ENCODE measurements around the gene SUMO3.

DNA sequence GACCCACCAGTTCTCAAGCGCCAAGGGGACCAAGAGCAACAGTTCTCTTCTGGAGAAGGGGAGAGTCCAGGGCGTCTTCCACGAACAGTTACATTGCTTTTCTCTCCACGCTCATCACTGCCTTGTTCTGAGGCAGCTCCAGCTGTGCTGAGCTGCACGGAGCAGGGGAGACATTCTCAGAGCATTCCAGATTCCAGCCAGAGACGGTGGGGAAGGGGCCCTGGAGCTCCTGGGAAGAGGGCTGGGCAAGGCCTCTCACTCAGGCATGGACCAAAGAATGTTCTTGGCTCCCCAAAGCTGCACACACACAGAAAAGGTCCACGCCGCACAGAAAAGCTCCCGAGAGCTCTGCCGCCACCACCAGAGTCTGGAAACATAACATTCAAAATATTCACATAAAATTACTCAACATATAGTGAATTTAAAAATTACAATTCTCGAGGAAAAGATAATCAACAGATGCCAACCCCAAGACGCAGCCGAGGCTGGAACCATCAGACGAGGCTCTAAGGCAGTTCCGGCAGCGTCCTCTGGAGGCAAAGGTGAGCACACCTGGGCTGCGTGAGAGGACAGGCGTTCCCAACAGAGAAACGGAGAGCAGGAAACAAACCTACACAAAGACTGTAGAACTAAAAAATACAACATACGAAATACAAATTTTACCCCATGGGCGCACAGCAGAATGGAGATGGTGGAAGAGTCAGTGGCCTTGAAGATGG, 56.7 kb downstream of the SUMO3 start:
- no peak for TF ChIP-seq POLR2A (IDR thresholded peaks at IDR 0.05; ENCODE audit: low read length)
- no peak for TF ChIP-seq GATA1 (IDR thresholded peaks at IDR 0.05; ENCODE audit: low read depth, low read length)

Data from erythroblast (primary cell).